Subcutaneous adipose tissue (tissue), 4 donors: Measurements from ENCODE around the gene LRRC4C. TPM values are rescaled to one million over a fixed set of nuclear protein-coding genes. Genes with fewer than 3 reads are reported as not detected.

ENCODE experiments used
- CTCF ChIP-seq: fragments of 450-650 bp; IDR thresholded peaks from one replicate; pipeline ENCODE4 v1.5.1; 2016; ENCODE audit warnings: low read depth, mild to moderate bottlenecking, control low read depth, antibody characterized with exemption, moderate library complexity
- total RNA-seq, 4 donors: library from RNA; depleted of rRNA; stranded (reverse); fragments of >200 nt; gene quantifications; one replicate each; pipeline ENCODE4 v1.1.0, GENCODE V29; 2016

The LRRC4C gene
- total RNA-seq, 4 donors from 2014 or later = 0.16 to 1.3 (median 1.0) TPM; not detected in 1

- no peak for TF ChIP-seq CTCF
Observed at GRCh38 chr11:41045266-41045665, 414.2 kb downstream of the LRRC4C start.

- TF ChIP-seq CTCF = no peak
Observed at GRCh38 chr11:41044747-41045146, 414.7 kb downstream of the LRRC4C start.

DNA sequence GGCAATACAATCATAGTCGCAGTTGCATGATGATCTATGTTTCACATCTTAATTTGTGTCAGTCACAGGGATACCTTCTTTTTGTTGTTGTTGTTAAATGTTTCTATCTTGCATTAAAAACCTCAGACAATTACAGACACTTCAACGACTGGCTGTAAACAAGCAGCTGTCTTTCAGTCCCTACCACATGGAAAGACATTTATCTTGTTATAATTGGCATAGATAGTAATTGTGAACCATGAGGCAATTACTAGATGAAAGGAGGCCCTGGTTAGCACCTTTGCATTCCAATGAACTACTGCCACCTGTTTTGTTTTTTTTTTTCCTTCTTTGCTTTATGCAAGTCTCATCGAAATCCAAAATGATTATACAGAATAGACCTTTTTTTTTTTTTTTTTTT is 416.8 kb downstream of the LRRC4C start:
- no peak for TF ChIP-seq CTCF

- no peak for TF ChIP-seq CTCF
Observed at GRCh38 chr11:41040474-41040873, 419.0 kb downstream of the LRRC4C start.

GRCh38 chr11:41039592-41039991 is 419.9 kb downstream of the LRRC4C start:
- no peak for TF ChIP-seq CTCF

DNA sequence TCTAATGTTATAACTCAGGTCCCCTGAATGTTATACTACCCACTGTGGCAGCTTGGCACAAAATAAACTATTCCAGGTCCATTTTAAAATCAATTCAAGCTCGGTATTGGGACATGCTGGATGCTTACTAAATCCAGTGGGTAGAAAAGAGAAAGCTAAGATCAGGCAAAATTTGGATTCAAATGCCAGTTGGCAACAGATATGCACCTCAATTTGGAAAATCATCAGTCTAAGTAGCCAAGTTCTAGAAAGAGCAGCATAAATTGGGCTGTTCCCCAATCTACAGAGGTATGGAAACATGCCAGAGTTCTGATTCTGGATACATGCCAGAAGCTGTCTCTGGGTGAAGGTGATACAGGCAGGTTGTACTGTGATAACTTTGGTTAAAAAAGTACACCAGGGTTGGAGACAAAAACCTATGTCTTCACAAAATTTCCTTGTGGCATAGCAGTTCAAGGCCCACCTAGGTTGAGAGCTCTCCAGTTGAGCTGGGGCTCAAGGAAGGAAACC is 427.8 kb downstream of the LRRC4C start:
- no peak for TF ChIP-seq CTCF

GRCh38 chr11:41020259-41020658 is 439.2 kb downstream of the LRRC4C start:
- TF ChIP-seq CTCF = no peak

- TF ChIP-seq CTCF = no peak
Observed at GRCh38 chr11:41018224-41018623, 441.2 kb downstream of the LRRC4C start.
